Naive B cell (primary cell): ENCODE results near the gene ZNRD2. TPM values are rescaled to one million over a fixed set of nuclear protein-coding genes. Genes with fewer than 3 reads are reported as not detected.
A peak's percentile ranks its signal among the peaks of the same experiment; 100 is the strongest.

Experiments
- ATAC-seq, 2 donors: fragments of 150-1000 bp; cut with Tn5 transposase; 2 replicates each; pipeline ENCODE4 v1.10.0; 2021; ENCODE audit warnings: low read depth in 2 of 2, mild to moderate bottlenecking in 2 of 2, moderate library complexity in 2 of 2
- DNase-seq: peaks from one replicate; pipeline ENCODE4 v3.0.0; 2022
- H3K27ac Mint-ChIP-seq, 6 donors: one replicate each; pipeline ENCODE4 v1.8.0; 2020 to 2022; ENCODE audit warnings: mild to moderate bottlenecking in 6 of 6, mixed read lengths in 6 of 6, moderate library complexity in 5 of 6, inconsistent platforms in 2 of 6
- H3K27me3 Mint-ChIP-seq, 3 donors: one replicate each; pipeline ENCODE4 v1.8.0; 2021 to 2022; ENCODE audit warnings: mixed read lengths in 3 of 3, mild to moderate bottlenecking in 1 of 3
- H3K36me3 Mint-ChIP-seq, 2 donors: one replicate each; pipeline ENCODE4 v1.8.0; 2020 to 2022; ENCODE audit warnings: mixed read lengths in 2 of 2, inconsistent platforms in 1 of 2, mild to moderate bottlenecking in 1 of 2
- H3K4me1 Mint-ChIP-seq, 3 donors: one replicate each; pipeline ENCODE4 v1.8.0; 2020 to 2022; ENCODE audit warnings: mixed read lengths in 3 of 3, inconsistent platforms in 1 of 3, mild to moderate bottlenecking in 1 of 3, moderate library complexity in 1 of 3
- H3K4me3 Mint-ChIP-seq, 8 donors: one replicate each; pipeline ENCODE4 v1.8.0; 2020 to 2022; ENCODE audit warnings: mild to moderate bottlenecking in 8 of 8, mixed read lengths in 8 of 8, moderate library complexity in 8 of 8, inconsistent platforms in 2 of 8
- H3K9me3 Mint-ChIP-seq, 7 donors: one replicate each; pipeline ENCODE4 v1.8.0; 2020 to 2022; ENCODE audit warnings: mixed read lengths in 7 of 7, mild to moderate bottlenecking in 5 of 7, inconsistent platforms in 2 of 7, moderate library complexity in 1 of 7
- polyA plus RNA-seq, 6 donors: library from polyadenylated mRNA; unstranded; fragments of 300-500 nt; fragmentation: Illumina TruSeq; gene quantifications; one replicate each; pipeline ENCODE4 v1.2.3, GENCODE V29; 2021; ENCODE audit warnings: low read depth in 6 of 6

Gene ZNRD2
- polyA plus RNA-seq, 6 donors from 2014 or later, result 56.9 to 74.5 (median 69.8) TPM

- peak overlapping the region in 1 of 6 donors; percentile 36 for H3K27ac Mint-ChIP-seq
- peak overlapping the region in 2 of 8 donors; percentile 25 to 70 for H3K4me3 Mint-ChIP-seq
- no peak for ATAC-seq
- DNase-seq, result no peak
- H3K9me3 Mint-ChIP-seq, result no peaks in the 10 kb centered on the region
- peaks cover 11 to 26% (median 23%) of the 10 kb centered on the region in 3 donors for H3K4me1 Mint-ChIP-seq
- H3K27me3 Mint-ChIP-seq, result no peaks in the 10 kb centered on the region
- H3K36me3 Mint-ChIP-seq, result peaks cover 0 to 7% of the 10 kb centered on the region in 2 donors
Observed at GRCh38 chr11:65619281-65619928, 49.1 kb downstream of the ZNRD2 start.

GRCh38 chr11:65620666-65621065, 50.4 kb downstream of the ZNRD2 start:
- Mint-ChIP-seq H3K9me3 (no peaks in the 10 kb centered on the region), H3K36me3 (peaks cover 0 to 7% of the 10 kb centered on the region in 2 donors), H3K4me3 (no peak overlapping the region), H3K27me3 (no peaks in the 10 kb centered on the region), H3K27ac (no peak overlapping the region), H3K4me1 (peaks cover 11 to 25% (median 23%) of the 10 kb centered on the region in 3 donors)
- ATAC-seq (no peak), DNase-seq (no peak)

- peak overlapping the region in 1 of 6 donors; percentile 4 for H3K27ac Mint-ChIP-seq
- ATAC-seq (no peak), DNase-seq (no peak)
- H3K36me3 Mint-ChIP-seq, result peaks cover 0 to 4% of the 10 kb centered on the region in 2 donors
- no peaks in the 10 kb centered on the region for H3K9me3 Mint-ChIP-seq
- no peaks in the 10 kb centered on the region for H3K27me3 Mint-ChIP-seq
- peaks cover 13 to 28% (median 27%) of the 10 kb centered on the region in 3 donors for H3K4me1 Mint-ChIP-seq
- H3K4me3 Mint-ChIP-seq, result no peak overlapping the region
Observed at GRCh38 chr11:65621460-65621859, 51.2 kb downstream of the ZNRD2 start.

Other genes with a start within 250 kb of the ZNRD2 start
- 100 to 1,000 TPM in 1 of 6 donors, 10 to 100 TPM in 5; 68.1 to 104 (median 91.9) TPM for gene DPF2, start 236.6 kb upstream of the ZNRD2 start, polyA plus RNA-seq
- gene TIGD3, start 215.7 kb upstream of the ZNRD2 start, polyA plus RNA-seq, result 1 to 10 TPM; 1.5 to 3.3 (median 1.8) TPM
- gene SLC25A45, start 187.8 kb upstream of the ZNRD2 start, polyA plus RNA-seq, result 10 to 100 TPM; 10.2 to 35.1 (median 16.2) TPM
- 10 to 100 TPM; 45.3 to 64.6 (median 53.8) TPM for gene FRMD8, start 183.8 kb upstream of the ZNRD2 start, polyA plus RNA-seq
- 1 to 10 TPM in 5 of 6 donors, under 1 TPM in 1; 0.88 to 4.2 (median 1.2) TPM for gene NEAT1, start 147.7 kb upstream of the ZNRD2 start, polyA plus RNA-seq
- 1,000 to 10,000 TPM; 1,985 to 6,450 (median 3,738) TPM for gene MALAT1, start 71.4 kb upstream of the ZNRD2 start, polyA plus RNA-seq
- gene SCYL1, start 45.4 kb upstream of the ZNRD2 start, polyA plus RNA-seq, result 10 to 100 TPM; 21.8 to 40.0 (median 27.2) TPM
- gene LTBP3, start 12.1 kb upstream of the ZNRD2 start, polyA plus RNA-seq, result 10 to 100 TPM; 12.5 to 40.5 (median 23.0) TPM
- 10 to 100 TPM; 44.3 to 82.6 (median 61.8) TPM for gene FAM89B, start 2.1 kb downstream of the ZNRD2 start, polyA plus RNA-seq
- gene EHBP1L1, start 5.6 kb downstream of the ZNRD2 start, polyA plus RNA-seq, result 10 to 100 TPM in 4 of 6 donors, 1 to 10 TPM in 2; 5.5 to 18.3 (median 11.6) TPM
- not detected for gene KCNK7, start 25.3 kb downstream of the ZNRD2 start, polyA plus RNA-seq
- 10 to 100 TPM in 4 of 6 donors, 1 to 10 TPM in 2; 9.2 to 20.1 (median 11.9) TPM for gene MAP3K11, start 43.7 kb downstream of the ZNRD2 start, polyA plus RNA-seq
- 1 to 10 TPM in 5 of 6 donors, not detected in 1; 1.7 to 5.9 (median 3.0) TPM for gene PCNX3, start 45.3 kb downstream of the ZNRD2 start, polyA plus RNA-seq
- 100 to 1,000 TPM; 160 to 404 (median 207) TPM for gene SIPA1, start 67.6 kb downstream of the ZNRD2 start, polyA plus RNA-seq
- gene RELA, start 92.4 kb downstream of the ZNRD2 start, polyA plus RNA-seq, result 10 to 100 TPM; 36.3 to 72.2 (median 48.6) TPM
- gene KAT5, start 141.8 kb downstream of the ZNRD2 start, polyA plus RNA-seq, result 10 to 100 TPM; 38.9 to 71.8 (median 63.6) TPM
- 100 to 1,000 TPM in 3 of 6 donors, 10 to 100 TPM in 3; 59.3 to 126 (median 99.1) TPM for gene RNASEH2C, start 150.3 kb downstream of the ZNRD2 start, polyA plus RNA-seq
- gene AP5B1, start 210.5 kb downstream of the ZNRD2 start, polyA plus RNA-seq, result 10 to 100 TPM in 2 of 6 donors, 1 to 10 TPM in 4; 3.4 to 17.2 (median 9.6) TPM
- gene OVOL1, start 216.6 kb downstream of the ZNRD2 start, polyA plus RNA-seq, result not detected